Fibroblast of skin of back (primary cell): ENCODE measurements around the gene HSD17B4.
"Not testable (repeated sequence)": the region's sequence is repeated elsewhere in the genome, so short reads cannot be mapped to it uniquely, and the experiment has no call there.

Source experiments
- DNase-seq: peaks from one replicate; pipeline ENCODE4 v3.0.0-alpha.2; 2013

The HSD17B4 gene

GRCh38 chr5:119484884-119485283, 32.6 kb downstream of the HSD17B4 start:
- DNase-seq = no peak

DNA sequence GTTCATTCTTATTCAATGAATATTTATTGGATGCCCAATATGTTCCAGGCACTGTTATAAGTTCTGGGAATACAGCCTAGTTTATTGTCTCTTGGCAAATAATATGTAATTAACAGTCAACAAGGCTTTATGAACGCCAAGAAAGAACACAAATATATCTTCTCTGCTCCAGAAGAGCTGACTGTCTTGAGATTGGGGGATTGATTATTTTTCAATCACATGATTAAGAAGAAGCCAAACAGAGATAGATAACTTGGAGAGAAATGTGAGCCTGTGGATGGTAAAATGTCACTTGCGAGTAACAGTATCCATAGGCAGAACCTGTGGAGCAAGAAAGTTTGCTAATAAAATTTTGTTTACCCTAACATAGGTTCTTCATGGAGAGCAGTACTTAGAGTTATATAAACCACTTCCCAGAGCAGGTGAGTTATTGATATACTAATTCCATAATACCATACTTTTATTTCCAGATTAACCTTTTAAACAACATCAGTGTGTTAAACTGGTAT, 49.4 kb downstream of the HSD17B4 start:
- no peak for DNase-seq

DNA sequence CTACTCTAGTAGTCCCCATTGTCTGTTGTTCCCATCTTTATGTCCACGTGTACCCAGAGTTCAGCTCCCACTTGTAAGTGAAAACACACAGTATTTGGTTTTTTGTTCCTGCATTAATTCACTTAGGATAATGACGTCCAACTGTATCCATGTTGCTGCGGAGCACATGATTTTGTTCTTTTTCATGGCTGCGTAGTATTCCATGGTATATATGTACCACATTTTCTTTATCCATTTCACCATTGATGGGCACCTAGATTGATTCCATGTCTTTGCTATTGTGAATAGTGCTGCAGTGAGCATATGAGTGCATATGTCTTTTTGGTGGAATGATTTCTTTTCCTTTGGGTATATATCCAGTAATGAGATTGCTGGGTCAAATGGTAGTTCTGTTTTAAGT, 51.6 kb downstream of the HSD17B4 start:
- not testable (repeated sequence) for DNase-seq

GRCh38 chr5:119512277-119512676, 60.0 kb downstream of the HSD17B4 start:
- DNase-seq = no peak

DNA sequence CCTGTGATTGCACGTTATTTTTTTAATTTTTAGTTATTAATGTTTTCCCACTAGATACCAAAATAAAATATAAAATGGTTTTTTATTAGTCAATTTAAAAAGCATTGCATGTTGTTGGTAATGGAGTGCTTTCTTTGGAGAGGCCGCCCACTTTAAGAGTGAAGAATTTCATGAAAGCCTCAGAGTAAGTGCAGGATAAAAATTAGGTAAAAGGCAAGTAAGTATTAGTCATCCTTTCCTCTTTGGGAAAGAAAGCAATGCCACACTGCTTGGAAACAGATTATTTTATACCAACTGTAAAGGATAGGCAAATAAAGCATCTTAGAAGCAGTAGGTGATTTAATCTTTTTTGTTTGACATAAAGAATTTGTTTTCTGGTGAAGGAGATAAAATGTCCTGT, 62.9 kb downstream of the HSD17B4 start:
- DNase-seq = peak; percentile 25

GRCh38 chr5:119517115-119517514, 64.8 kb downstream of the HSD17B4 start:
- DNase-seq = not testable (repeated sequence)

DNA sequence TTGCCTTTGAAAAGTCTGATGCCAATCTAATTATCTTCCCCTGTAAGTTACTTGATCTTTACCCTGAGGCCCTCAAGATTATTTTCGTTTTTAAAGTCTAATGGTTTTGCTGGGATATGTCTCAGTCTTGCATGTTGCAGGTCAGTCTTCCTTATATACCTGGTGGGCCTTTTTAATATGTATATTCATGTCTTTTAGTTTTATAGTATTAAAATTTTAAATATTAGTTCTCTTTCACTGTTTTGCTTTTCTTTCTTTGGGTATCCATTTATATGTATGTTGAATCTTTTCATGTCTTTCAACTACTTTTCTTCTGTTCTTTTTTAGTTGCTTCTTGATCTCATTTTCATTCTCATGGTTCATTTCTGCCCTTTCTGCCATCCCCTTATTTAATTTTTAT, 68.9 kb downstream of the HSD17B4 start:
- DNase-seq = no peak

- no peak for DNase-seq
Measured at GRCh38 chr5:119522841-119523240, 70.5 kb downstream of the HSD17B4 start.

GRCh38 chr5:119524485-119524884, 72.2 kb downstream of the HSD17B4 start:
- no peak for DNase-seq

- DNase-seq = peak; percentile 66
Measured at GRCh38 chr5:119527351-119527750, 75.1 kb downstream of the HSD17B4 start.

DNA sequence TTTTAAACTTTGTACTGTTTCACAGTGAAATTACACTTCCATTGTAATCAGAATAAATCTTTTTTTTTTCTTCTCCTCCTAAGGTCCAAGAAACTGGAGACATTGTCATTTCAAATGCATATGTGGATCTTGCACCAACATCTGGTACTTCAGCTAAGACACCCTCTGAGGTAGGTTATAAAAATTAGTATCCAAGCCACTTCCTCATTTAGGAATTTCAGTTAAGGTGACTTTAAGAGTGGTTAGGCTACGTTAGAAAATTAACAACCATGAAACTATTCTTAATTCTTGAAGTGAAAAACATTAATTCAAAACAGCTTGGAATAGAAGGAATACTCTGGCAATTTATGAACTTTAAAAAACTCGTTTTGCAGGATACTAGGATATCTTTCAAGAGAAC, 77.5 kb downstream of the HSD17B4 start:
- DNase-seq = no peak

GRCh38 chr5:119532637-119533036, 80.3 kb downstream of the HSD17B4 start:
- no peak for DNase-seq

- DNase-seq = no peak
Measured at GRCh38 chr5:119537704-119538103, 85.4 kb downstream of the HSD17B4 start.

GRCh38 chr5:119541716-119542115, 89.4 kb downstream of the HSD17B4 start:
- DNase-seq = no peak

DNA sequence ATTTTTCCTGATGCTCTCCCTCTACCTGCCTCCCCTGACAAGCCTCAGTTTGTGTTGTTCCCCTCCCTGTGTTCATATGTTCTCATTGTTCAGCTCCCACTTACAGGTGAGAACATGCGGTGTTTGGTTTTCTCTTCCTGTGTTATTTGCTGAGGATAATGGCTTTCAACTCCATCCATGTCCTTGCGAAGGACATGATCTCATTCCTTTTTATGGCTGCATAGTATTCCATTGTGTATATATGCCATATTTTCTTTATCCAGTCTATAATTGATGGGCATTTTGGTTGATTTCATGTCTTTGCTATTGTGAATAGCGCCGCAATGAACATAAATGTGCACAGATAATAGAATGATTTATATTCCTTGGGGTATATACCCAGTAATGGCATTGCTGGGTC, 99.5 kb downstream of the HSD17B4 start:
- DNase-seq = no peak

- no peak for DNase-seq
Measured at GRCh38 chr5:119554597-119554996, 102.3 kb downstream of the HSD17B4 start.

GRCh38 chr5:119570910-119571309, 118.6 kb downstream of the HSD17B4 start:
- DNase-seq = no peak

DNA sequence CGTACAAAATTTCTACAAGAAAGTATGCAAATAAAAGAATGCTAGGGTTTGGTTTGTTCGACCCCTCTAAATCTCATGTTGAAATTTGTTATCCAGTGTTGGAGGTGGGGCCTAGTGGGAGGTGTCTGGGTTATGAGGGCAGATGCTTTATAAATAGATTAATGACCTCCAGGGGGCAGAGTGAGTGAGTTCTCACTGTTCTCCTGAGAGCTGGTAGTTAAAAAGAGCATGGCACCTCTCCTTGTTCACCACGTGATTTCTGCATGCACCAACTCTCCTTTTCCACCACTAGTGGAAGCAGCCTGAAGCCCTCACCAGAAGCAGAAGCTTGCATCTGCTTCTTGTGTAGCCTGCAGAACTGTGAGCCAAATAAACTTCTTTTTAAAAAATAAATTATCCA, 126.6 kb downstream of the HSD17B4 start:
- peak; percentile 9 for DNase-seq

- DNase-seq = no peak
Measured at GRCh38 chr5:119582987-119583386, 130.7 kb downstream of the HSD17B4 start.

DNA sequence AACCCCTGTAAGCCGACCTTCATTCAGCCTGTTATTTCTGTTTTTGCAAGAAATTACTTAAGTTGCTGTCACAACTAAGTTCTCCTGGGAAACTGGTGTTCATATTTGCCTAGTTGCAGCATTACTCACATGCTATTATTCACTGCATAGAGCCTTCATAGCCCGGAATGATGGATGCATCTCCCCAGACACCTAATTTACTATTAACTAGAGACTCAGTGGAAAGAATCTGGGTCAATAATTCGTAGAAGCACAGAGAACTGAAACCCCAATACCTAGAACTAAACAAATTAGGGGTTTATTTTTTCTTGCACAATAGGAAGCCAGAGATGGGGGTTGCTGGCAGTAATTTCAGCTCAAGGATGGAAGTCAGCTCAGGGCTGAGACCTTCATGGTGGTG, 131.4 kb downstream of the HSD17B4 start:
- peak; percentile 71 for DNase-seq
